Ecto neural progenitor cell (in vitro differentiated cells): ENCODE measurements around the gene HDAC4.
A peak's percentile ranks its signal among the peaks of the same experiment; 100 is the strongest.

Experiments
- DNase-seq: peaks from one replicate; pipeline ENCODE4 v3.0.0-alpha.2; 2018; ENCODE audit warnings: low spot score

Gene HDAC4

GRCh38 chr2:239279508-239280295, 121.1 kb downstream of the HDAC4 start:
- peak; percentile 38 for DNase-seq

- DNase-seq = peak; percentile 32
Observed at GRCh38 chr2:239278941-239279365, 121.9 kb downstream of the HDAC4 start.

DNA sequence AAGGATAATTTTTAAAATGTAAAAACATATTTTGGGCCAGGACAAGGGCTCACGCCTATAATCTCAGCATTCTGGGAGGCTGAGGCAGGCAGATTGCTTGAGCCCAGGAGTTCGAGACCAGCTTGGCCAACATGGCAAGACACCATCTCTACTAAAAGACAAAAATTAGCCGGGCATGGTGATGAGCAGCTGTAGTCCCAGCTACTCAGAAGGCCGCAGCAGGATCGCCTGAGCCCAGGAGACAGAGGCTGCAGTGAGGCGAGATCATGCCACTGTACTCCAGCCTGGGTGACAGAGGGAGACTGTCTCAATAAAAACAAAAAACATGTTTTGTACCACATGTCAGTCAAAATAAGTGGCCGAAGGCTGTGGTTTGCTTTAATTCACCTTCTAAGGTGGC, 122.5 kb downstream of the HDAC4 start:
- DNase-seq = peak; percentile 12

GRCh38 chr2:239277401-239278085, 123.3 kb downstream of the HDAC4 start:
- peak; percentile 43 for DNase-seq

DNA sequence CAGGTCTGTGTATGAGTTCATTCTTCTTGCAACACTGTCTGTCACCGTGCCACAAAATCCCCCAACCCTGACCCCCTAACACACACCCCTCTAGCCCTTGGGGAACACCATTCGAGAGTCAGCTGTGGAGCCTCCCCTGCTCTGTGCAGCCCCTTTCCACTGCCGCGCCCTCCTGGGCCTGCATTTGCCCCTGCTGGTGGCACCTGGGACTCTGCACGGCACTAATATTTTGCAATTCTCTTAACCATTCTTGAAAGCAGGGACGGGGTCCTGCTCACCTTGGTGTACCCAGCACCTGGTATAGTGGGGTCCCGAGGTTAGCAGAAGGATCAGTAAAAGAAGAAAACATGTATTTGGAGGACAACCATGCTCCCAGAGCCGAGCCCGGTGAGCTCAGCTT, 124.0 kb downstream of the HDAC4 start:
- peak; percentile 42 for DNase-seq

GRCh38 chr2:239275847-239276831, 124.7 kb downstream of the HDAC4 start:
- DNase-seq = peak; percentile 59

DNA sequence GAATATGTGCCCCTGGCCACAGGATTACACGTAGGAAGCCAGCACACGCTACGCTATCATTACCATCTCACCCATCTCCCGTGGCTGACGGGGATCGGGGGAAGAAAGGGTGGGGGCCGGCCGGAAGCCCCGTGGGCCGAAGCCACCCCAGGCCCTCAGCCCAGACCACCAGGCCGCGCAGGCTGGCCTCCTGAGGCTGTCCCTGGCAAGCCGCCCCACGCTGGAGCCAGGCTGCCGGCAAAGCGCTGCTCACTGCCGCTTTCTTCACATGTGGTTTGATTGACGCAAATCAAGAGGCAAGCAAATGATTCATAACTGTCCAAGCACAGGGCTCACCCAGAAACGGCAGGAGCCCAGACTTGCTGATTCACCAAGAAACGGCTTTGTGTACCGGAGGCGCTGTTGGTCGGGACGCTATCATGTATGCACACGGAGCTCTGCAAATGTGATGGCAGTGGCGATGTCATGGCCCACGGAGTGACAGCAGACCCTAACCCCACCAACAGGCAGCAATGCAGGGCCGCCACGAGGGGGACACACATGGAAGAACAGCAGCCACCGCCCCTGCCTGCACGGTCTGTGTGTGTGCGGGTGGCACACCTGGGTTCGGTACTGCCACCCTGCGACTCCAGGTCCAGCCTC, 125.7 kb downstream of the HDAC4 start:
- peak; percentile 50 for DNase-seq

- DNase-seq = peak; percentile 57
Observed at GRCh38 chr2:239274391-239275043, 126.3 kb downstream of the HDAC4 start.

DNA sequence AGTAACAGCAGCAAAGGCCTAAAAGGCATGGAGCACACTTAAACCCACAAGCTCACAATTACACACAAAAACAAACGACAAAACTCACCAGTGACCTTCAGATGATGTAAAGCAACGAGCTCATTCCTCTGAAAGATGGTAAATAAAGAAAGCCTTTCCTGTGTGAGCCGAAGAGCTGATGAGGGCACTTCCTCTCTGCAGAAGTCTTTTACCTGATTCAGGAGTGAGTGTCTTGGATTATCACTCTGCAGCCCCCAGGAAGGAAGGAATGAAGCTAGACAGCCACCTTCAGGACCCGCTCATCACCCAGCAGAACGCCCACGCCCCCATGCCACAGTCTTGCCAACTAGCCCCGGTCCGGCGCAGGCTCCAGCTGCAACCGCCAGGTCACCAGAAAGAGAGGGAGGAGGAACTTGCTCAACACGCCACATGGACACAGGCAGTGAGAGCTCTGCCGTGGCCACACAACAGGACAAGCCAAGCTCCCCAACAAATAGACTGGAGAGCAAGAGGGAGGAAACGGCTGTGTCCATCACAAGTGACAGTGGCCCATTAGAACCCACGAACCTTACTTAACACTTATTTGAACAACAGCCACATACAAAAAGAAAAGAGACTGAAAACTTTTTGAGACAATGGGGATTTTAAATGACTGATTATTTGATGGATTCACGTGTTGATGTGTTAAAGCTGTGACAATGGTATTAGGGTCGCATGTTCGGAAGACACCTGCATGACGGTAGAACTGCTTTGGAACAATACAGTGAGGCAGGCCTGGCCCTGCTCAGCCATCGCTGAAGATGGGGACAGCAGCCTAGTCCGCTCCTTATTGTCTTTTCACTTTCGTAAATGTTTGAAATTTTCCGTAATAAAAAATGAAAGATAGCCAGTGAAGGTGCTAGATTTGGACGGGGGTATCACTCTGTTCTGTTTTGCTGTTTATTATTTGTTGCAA, 127.3 kb downstream of the HDAC4 start:
- DNase-seq = peak; percentile 41

DNA sequence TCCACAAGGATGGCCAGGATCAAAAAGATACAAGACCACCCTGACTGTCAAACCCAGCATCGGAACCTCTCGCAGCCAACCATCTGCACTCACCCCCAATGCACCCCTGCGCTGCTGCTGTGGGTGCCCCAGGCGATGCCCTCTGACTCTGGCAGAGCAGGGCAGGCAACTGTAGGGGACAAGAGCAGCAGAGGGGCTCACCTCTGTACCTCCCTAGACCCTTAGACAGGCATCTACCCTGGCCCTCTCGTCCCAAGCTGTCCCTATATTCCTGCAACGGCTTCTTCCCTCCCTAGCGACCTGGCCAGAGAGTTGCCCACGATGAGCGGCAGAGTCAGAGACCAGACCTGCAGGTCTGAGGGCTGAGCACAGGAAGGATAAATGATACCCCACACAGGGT, 128.2 kb downstream of the HDAC4 start:
- peak; percentile 19 for DNase-seq

- DNase-seq = peak; percentile 10
Observed at GRCh38 chr2:239271882-239272281, 128.9 kb downstream of the HDAC4 start.

DNA sequence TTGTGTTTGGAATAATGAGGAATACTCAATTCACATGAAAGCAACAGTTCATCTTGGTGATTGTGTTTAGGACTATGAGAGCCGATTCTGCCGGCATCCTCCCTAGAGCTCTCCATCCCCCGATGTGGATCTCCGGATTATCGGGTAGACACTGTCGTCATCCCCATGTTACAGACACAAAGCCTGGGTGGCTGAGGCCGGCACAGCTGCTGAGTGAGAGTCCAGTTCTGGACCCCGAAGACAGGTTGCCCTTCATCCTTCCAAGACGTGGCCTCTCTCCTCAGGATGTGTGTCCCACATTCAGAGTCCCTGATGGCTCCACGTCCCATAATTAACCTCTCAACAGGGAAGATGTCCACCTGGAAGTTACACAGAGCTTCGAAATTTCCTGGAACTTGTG, 129.3 kb downstream of the HDAC4 start:
- peak; percentile 20 for DNase-seq

- DNase-seq = peak; percentile 22
Observed at GRCh38 chr2:239269916-239270315, 130.9 kb downstream of the HDAC4 start.

DNA sequence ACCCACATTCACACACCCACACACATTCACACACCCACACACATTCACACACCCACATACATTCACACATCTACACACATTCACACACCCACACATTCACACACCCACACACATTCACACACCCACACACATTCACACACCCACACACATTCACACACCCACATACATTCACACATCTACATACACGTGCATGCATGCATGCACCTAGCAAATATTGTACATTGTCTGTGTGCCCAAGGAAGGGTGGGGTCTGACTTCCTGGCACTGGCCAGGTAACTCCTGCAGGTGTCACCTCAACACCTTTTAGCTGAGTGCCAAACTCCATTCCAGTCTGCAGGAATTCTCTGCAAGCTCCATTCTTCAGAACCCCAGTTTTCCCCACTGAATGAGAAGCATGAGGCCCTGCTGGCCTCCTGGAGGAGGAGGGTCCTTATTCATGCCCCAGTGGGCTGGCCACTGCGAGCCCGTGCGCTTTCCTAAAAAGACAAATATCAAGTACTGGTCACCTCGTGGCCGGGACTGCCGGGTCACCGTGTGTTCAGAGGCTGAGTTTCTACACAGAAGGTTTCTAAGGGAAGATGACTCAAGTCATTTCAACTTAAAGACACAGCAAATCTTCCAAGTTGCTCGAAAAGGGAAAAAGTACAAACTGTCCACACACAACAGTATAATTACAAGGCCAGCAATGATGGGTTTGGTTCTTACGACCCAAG, 131.5 kb downstream of the HDAC4 start:
- DNase-seq = no peak

- peak; percentile 9 for DNase-seq
Observed at GRCh38 chr2:239268549-239268948, 132.3 kb downstream of the HDAC4 start.

DNA sequence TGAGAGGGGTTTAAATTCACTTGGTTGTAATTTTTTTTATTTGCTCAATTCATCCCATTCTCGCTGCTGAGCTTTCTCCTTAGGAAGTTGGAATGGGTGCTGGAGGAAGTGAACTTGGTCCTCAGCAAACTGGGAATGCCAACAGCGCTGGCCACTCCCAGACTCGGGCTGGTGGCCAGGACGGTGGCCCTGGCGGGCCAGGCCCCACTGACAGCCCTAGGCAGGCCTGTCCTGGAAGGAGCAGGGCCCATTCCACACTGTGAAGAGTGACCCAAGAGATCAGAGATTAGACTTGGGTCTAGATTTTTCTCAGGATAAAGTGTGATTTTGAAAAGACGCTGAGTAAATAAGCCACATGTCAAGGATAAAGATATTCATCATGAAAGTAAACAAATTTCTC, 132.7 kb downstream of the HDAC4 start:
- peak; percentile 25 for DNase-seq

GRCh38 chr2:239267288-239267951, 133.4 kb downstream of the HDAC4 start:
- peak; percentile 49 for DNase-seq

DNA sequence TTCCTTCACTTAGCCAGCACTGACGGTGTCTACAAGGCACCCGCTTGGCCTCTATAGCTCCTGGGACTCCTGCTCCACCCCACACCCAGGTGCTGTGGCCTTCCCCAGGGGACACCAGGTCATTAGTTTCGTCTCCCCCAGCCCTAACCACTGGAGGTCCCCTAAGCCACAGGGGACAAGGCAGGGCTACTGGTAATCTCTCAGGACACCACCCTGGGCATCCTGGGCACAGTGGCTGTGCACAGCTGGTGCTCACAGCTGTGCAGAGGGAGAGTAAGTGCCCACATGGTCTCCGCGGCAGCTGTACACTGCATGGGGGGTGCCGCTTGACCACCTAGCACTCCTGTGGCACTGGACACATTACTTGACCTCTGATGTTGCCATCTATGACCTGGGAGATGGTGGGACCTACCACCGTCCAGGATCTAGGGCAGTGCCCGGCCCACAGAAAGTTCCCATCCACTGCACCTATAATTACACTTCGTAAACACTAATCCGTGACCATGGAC, 134.0 kb downstream of the HDAC4 start:
- DNase-seq = no peak

GRCh38 chr2:239266434-239266766, 134.4 kb downstream of the HDAC4 start:
- DNase-seq = no peak
